HepG2 (cell line): Measurements from ENCODE around the gene AK8.

Source experiments
- CHD2 ChIP-seq: IDR thresholded peaks from 2 replicates; pipeline ENCODE4 v1.6.1; 2011; ENCODE audit warnings: low read depth, low read length, improper control_type of control experiment
- TSC22D2 ChIP-seq: sonication (generic); formaldehyde crosslinking; IDR thresholded peaks from 2 replicates; pipeline ENCODE4 v1.5.1; 2020; ENCODE audit warnings: missing genetic modification reagents, mild to moderate bottlenecking, borderline replicate concordance
- USF2 ChIP-seq, 2 experiments: sonication (generic) in 1 of 2; formaldehyde crosslinking in 1 of 2; IDR thresholded peaks; 2 replicates each; pipeline versions ENCODE4 v1.5.1 to v1.6.1; 2011 to 2020; ENCODE audit warnings: borderline replicate concordance in 1 of 2, low read depth in 1 of 2, low read length in 1 of 2, mild to moderate bottlenecking in 1 of 2, missing genetic modification reagents in 1 of 2, moderate library complexity in 1 of 2
- ZBTB1 ChIP-seq: sonication (generic); formaldehyde crosslinking; IDR thresholded peaks from 2 replicates; pipeline ENCODE4 v1.4.0; 2020; ENCODE audit warnings: missing genetic modification reagents, borderline replicate concordance
- TF ChIP-seq, protein P1 (sequence below): sonication (generic); formaldehyde crosslinking; IDR thresholded peaks from 2 replicates; pipeline ENCODE4 v1.5.0; 2020; ENCODE audit warnings: mild to moderate bottlenecking, missing genetic modification reagents, moderate library complexity

DNA sequence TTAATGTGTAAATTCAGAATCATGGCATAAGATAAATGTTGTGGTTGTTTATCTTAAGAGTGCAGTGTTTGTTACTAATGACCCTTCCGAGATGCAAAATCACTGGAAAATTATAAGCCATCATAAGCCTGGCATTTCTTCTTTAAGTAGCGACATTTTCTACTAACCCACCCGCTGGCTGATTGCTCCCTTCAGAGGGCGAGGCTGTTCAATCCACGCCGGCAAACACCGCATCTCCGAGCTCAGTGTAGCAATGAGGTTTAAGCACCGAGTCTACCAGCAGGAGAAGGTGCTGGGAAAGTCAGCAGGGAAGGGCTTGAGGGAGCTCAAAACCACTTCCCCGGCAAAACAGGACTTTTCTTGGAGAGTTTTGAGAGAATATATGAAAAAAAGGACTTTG, 52.7 kb downstream of the AK8 start:
- no peak for TF ChIP-seq ZBTB1 (CRISPR knock-in tag)
- no peak for TF ChIP-seq USF2 (IDR thresholded peaks at IDR 0.05; ENCODE audit: low read depth, low read length)
- no peak for TF ChIP-seq USF2 (CRISPR knock-in tag; IDR thresholded peaks at IDR 0.05; ENCODE audit: borderline replicate concordance)
- TF ChIP-seq TSC22D2 (CRISPR knock-in tag): no peak
- TF ChIP-seq, protein P1, sequence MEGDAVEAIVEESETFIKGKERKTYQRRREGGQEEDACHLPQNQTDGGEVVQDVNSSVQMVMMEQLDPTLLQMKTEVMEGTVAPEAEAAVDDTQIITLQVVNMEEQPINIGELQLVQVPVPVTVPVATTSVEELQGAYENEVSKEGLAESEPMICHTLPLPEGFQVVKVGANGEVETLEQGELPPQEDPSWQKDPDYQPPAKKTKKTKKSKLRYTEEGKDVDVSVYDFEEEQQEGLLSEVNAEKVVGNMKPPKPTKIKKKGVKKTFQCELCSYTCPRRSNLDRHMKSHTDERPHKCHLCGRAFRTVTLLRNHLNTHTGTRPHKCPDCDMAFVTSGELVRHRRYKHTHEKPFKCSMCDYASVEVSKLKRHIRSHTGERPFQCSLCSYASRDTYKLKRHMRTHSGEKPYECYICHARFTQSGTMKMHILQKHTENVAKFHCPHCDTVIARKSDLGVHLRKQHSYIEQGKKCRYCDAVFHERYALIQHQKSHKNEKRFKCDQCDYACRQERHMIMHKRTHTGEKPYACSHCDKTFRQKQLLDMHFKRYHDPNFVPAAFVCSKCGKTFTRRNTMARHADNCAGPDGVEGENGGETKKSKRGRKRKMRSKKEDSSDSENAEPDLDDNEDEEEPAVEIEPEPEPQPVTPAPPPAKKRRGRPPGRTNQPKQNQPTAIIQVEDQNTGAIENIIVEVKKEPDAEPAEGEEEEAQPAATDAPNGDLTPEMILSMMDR: no peak
- TF ChIP-seq CHD2: no peak
